Measurements from ENCODE around the gene SHKBP1. TPM values are rescaled to one million over a fixed set of nuclear protein-coding genes. Genes with fewer than 3 reads are reported as not detected.

The SHKBP1 gene
- total RNA-seq, 4 donors from 2014 or later = 33.3 to 52.1 (median 42.9) TPM

DNA sequence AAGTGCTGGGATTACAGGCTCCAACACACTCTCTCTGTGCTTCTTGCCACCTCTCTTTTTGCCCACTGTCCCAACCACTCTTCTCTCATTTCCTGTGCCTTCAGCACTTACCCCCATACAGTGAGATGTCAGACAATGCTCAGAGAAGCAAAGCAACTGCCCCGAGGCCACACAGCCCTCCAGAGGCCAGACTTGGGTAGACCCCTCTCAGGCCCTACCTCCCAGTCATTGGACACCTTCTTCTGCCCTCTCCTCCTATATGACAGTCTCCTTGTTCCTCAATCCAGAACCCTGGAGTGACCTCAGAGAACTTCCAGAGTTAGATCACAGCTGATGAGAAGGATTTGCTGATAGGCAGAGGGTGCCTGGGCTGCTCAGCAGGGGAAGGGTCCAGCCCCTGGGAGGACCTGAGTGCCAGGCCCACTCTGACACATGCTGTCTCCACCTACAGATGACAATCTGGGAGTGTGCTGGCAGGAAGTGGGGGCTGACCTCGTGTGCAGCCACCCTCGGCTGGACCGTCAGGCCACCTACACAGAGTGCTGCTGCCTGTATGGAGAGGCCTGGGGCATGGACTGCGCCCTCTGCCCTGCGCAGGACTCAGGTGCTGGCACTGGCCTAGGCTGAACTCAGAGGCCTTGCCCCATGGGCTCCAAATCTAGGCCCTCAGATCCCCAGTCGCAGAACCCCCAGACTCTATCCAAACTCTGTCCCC lies 48.9 kb downstream of the SHKBP1 start:
- Histone ChIP-seq H3K4me3 (replicated peaks in 1 of 3) (no peak overlapping the region), H3K27me3 (no peaks in the 10 kb centered on the region), H3K4me1 (no peaks in the 10 kb centered on the region), H3K9me3 (no peaks in the 10 kb centered on the region), H3K36me3 (peaks cover 6 to 28% of the 10 kb centered on the region in 2 donors), H3K27ac (no peak overlapping the region)
- WGBS, 2 donors = 78 to 82% methylated on average over 5 to 7 of the region's 7 CpGs
- intact Hi-C loops (cut with DNase I) = no loop called here
- no peak for TF ChIP-seq POLR2A (IDR thresholded peaks at IDR 0.05)
- TF ChIP-seq CTCF (IDR thresholded peaks at IDR 0.05) = no peak
- no peak for DNase-seq

- H3K27ac ChIP-seq = no peak overlapping the region
- DNase-seq = no peak
- intact Hi-C loops (cut with DNase I) = no loop called here
- H3K4me1 ChIP-seq = no peaks in the 10 kb centered on the region
- no peak overlapping the region for H3K4me3 ChIP-seq (replicated peaks in 1 of 3)
- TF ChIP-seq POLR2A (IDR thresholded peaks at IDR 0.05) (no peak), CTCF (IDR thresholded peaks at IDR 0.05) (no peak)
- WGBS, 2 donors = 92 to 97% methylated on average over 22 to 24 of the region's 24 CpGs
- H3K27me3 ChIP-seq = no peaks in the 10 kb centered on the region
- H3K36me3 ChIP-seq = peaks cover 6 to 19% of the 10 kb centered on the region in 2 donors
- no peaks in the 10 kb centered on the region for H3K9me3 ChIP-seq
Measured at GRCh38 chr19:40626918-40627317, 50.2 kb downstream of the SHKBP1 start.

GRCh38 chr19:40627486-40628279 lies 51.0 kb downstream of the SHKBP1 start:
- H3K27me3 ChIP-seq = no peaks in the 10 kb centered on the region
- no peak for DNase-seq
- peaks cover 6 to 19% of the 10 kb centered on the region in 2 donors for H3K36me3 ChIP-seq
- no peak overlapping the region for H3K27ac ChIP-seq
- intact Hi-C loops (cut with DNase I) = no loop called here
- no peak overlapping the region for H3K4me3 ChIP-seq (replicated peaks in 1 of 3)
- 94 to 95% methylated on average over 39 of the region's 39 CpGs for WGBS, 2 donors
- H3K4me1 ChIP-seq = no peaks in the 10 kb centered on the region
- TF ChIP-seq POLR2A (IDR thresholded peaks at IDR 0.05) = no peak
- no peak for TF ChIP-seq CTCF (IDR thresholded peaks at IDR 0.05)
- H3K9me3 ChIP-seq = no peaks in the 10 kb centered on the region

DNA sequence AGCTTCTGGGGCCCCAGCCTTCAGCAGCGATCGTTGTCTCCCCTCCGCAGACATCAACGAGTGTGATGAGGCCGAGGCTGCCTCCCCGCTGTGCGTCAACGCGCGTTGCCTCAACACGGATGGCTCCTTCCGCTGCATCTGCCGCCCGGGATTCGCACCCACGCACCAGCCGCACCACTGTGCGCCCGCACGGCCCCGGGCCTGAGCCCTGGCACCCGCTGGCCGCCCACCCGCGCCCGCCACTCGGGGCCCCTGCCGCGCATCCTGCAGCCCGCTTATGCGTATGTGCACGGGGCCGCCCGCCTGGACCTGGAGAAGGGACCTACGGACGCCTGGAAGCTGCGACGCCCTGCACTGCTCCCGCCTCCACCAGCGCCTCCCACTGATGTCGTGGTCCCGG lies 52.7 kb downstream of the SHKBP1 start:
- peaks cover 6 to 15% of the 10 kb centered on the region in 2 donors for H3K36me3 ChIP-seq
- H3K9me3 ChIP-seq = no peaks in the 10 kb centered on the region
- intact Hi-C loops (cut with DNase I) = no loop called here

More for the DNA sequence above, 52.7 kb downstream of the SHKBP1 start:
- Histone ChIP-seq H3K4me1 (peaks cover 0 to 6% of the 10 kb centered on the region in 2 donors), H3K27ac (no peak overlapping the region), H3K4me3 (replicated peaks in 1 of 3) (no peak overlapping the region), H3K27me3 (no peaks in the 10 kb centered on the region)
- WGBS, 2 donors = 95 to 97% methylated on average over 41 to 42 of the region's 42 CpGs
- TF ChIP-seq POLR2A (IDR thresholded peaks at IDR 0.05) (no peak), CTCF (IDR thresholded peaks at IDR 0.05) (no peak)
- no peak for DNase-seq
